HG03575 (cell line): ENCODE measurements around the gene WLS.

Experiments used
- ATAC-seq: cut with Tn5 transposase; IDR thresholded peaks from one replicate; pipeline ENCODE4 v1.9.1; 2021; ENCODE audit not compliant: unreplicated experiment, insufficient number of reproducible peaks, low FRiP score; ENCODE audit errors: extremely low read depth

WLS gene

GRCh38 chr1:68229650-68230483, 2.5 kb downstream of the WLS start:
- no peak for ATAC-seq

GRCh38 chr1:68228851-68229250, 3.5 kb downstream of the WLS start:
- ATAC-seq, result no peak

DNA sequence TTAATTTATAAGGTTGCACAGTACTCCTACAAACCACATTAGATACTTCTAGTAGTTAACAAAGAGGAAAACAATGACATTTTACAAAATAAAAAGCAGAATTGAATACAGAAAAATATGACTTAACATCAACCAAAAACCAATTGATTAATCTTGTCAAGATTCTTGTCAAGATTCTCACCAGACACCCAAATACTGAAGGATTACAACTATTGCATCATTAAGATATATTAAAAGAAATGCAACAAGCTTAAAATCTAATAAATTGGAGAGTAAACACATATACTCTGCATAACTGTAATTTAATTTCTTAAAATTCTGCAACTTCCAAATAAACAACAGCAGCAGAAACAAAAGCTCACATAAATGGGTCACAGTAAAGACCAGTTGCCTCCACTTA, 4.7 kb downstream of the WLS start:
- no peak for ATAC-seq

DNA sequence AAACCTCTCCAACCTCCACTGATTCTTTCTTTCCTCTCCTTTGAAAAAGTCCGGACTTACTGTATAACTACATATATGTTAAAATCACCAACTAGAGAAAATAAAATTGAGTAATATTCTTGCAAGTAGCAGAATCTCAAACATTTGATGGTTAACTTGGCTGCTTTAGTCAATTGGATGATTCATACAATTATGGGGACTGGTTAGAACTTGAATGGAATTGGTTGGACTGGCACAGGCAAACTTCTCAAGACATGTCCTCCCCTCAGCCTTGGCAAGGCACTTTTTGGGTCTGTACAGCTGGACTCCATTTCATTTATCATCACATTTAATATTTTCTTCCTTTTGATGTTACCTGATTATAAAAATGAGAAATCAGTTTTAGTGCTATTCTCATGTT, 6.5 kb downstream of the WLS start:
- no peak for ATAC-seq

- no peak for ATAC-seq
Measured at GRCh38 chr1:68223687-68224086, 8.6 kb downstream of the WLS start.

DNA sequence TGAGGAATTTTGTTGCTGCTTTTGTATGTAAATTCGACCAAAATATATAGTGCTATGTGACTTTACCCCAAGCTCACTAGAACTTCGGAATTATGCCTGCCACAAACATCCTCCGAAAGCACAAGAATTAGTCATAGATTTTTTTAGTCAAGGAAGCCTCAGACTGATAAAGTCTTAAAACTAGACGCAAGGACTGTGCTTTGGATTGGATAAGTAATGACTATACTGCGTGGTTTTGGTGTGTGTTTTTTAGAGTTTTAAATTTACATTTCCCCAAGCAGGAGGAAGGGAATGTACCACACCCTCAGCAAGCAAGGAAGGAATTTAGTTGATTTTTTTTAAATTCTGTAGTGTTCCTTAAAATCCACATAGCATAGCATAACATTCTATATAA, 10.3 kb downstream of the WLS start:
- ATAC-seq, result no peak

- no peak for ATAC-seq
Measured at GRCh38 chr1:68221001-68221979, 11.0 kb downstream of the WLS start.

DNA sequence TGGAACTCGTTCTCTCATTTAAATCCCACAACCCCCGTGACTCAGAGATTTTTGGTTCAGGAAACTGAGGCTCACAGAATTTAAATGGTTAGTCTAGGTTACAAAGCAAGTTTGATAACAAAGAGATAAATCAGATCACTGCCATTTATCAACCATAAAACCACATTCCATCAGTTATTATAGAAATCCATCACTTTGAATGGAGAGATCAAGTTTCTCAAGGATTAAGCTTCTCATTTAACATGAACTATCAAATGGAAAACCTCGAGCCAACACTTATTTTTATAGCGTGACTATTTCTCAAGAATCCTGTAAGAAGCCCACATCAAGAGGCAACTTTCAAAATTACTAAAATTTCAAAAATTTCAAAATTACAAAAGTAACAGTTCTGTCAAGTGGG, 11.9 kb downstream of the WLS start:
- ATAC-seq, result no peak

DNA sequence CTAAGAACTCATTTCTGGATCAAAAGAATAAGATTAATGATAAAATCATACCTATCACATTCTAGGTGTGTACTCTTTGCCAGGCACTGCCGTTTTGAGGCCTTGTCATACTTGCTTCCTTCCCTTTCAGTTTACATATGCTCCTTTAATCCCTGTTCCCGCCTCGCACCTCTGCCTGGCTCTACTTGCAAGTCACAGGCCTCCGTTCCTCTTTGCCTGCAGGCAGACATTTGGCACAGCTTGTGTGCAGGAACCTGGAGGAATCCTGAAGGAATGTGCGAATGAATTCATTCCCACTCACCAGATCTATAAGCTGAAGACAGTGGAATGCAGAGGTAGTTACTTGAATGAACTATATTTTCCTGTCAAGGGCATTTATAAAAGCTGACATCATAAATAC, 13.8 kb downstream of the WLS start:
- no peak for ATAC-seq

- no peak for ATAC-seq
Measured at GRCh38 chr1:68217618-68218017, 14.7 kb downstream of the WLS start.

- no peak for ATAC-seq
Measured at GRCh38 chr1:68217060-68217554, 15.2 kb downstream of the WLS start.

- ATAC-seq, result no peak
Measured at GRCh38 chr1:68216089-68216772, 16.1 kb downstream of the WLS start.

DNA sequence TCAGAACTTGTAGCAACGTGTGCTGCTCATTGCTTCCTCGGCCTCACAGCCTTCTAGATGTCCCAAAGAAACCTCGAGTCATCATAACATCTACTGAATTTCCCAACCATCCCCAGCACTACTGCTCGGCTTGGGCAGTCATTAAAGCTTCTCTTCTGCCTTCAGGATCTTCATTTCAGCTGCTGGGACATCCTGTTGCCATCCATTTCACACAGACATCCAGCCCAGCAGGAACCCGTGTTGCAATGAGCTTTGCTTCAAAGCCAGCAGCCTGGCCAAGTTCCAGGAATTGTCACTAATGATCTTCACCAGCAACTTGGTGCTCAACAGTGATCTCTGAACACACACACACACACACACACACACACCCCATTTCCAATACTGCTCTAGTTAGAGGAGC, 18.5 kb downstream of the WLS start:
- no peak for ATAC-seq

GRCh38 chr1:68211761-68212380, 20.5 kb downstream of the WLS start:
- ATAC-seq, result no peak

DNA sequence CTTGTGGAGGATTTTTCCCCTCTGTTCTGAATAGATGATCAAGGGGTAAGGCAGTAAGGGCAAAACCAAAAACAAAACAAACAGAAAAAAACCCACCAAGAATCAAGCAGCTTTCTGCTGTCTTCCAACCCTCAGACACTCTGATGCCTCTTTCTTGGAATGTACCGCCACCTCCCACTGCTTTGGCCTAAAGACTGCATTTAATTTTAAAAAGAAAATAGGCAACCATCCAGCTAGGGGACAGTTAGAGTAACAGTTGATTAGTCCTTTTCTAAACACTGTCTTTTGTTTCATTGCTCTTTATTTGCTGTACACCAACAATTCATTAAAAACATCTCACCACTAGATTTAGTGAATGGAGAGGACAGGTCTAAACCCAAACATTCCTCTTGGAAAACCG, 21.5 kb downstream of the WLS start:
- ATAC-seq, result no peak

- no peak for ATAC-seq
Measured at GRCh38 chr1:68210027-68210426, 22.3 kb downstream of the WLS start.

- no peak for ATAC-seq
Measured at GRCh38 chr1:68206848-68207689, 25.3 kb downstream of the WLS start.

- ATAC-seq, result no peak
Measured at GRCh38 chr1:68205794-68206358, 26.4 kb downstream of the WLS start.
